GM18907 (cell line): ENCODE data around the gene ZC3H14.

Experiments used
- ATAC-seq: cut with Tn5 transposase; IDR thresholded peaks from one replicate; pipeline ENCODE4 v1.9.1; 2021; ENCODE audit warnings: mild to moderate bottlenecking, moderate library complexity; ENCODE audit not compliant: unreplicated experiment

ZC3H14 gene

GRCh38 chr14:88668448-88669116 is 105.7 kb downstream of the ZC3H14 start:
- peak; percentile 48 for ATAC-seq

GRCh38 chr14:88669346-88669745 is 106.5 kb downstream of the ZC3H14 start:
- no peak for ATAC-seq
